HFFc6 (cell line): Measurements from ENCODE around the gene SLIT1. TPM values are rescaled to one million over a fixed set of nuclear protein-coding genes. Genes with fewer than 3 reads are reported as not detected.

Experiments used
- DNase-seq: peaks from one replicate; pipeline ENCODE4 v3.0.0-alpha.2; 2018
- H3K27ac Mint-ChIP-seq: 2 replicates; pipeline ENCODE4 v1.8.0; 2020; ENCODE audit warnings: mild to moderate bottlenecking, mixed read lengths
- H3K27me3 Mint-ChIP-seq: 2 replicates; pipeline ENCODE4 v1.8.0; 2021; ENCODE audit warnings: mild to moderate bottlenecking, moderate library complexity, mixed read lengths; ENCODE audit not compliant: insufficient read depth
- H3K36me3 Mint-ChIP-seq: 2 replicates; pipeline ENCODE4 v1.8.0; 2021; ENCODE audit warnings: low read depth, mixed read lengths
- H3K4me1 Mint-ChIP-seq: 2 replicates; pipeline ENCODE4 v1.8.0; 2020; ENCODE audit warnings: low read depth, mixed read lengths
- H3K4me3 Mint-ChIP-seq: 2 replicates; pipeline ENCODE4 v1.8.0; 2020; ENCODE audit warnings: mild to moderate bottlenecking, moderate library complexity, mixed read lengths
- H3K9me3 Mint-ChIP-seq: 2 replicates; pipeline ENCODE4 v1.8.0; 2020; ENCODE audit warnings: mild to moderate bottlenecking, mixed read lengths
- total RNA-seq, 6 experiments: library from RNA; stranded (reverse); fragmentation: NEBNext Ultra II Directional; extraction: Animal tissue kit (Norgen Biotek cat#: 25700); gene quantifications; 2 replicates in 1 of 6; 3 replicates in 5 of 6; pipeline ENCODE4 v1.2.3, GENCODE V29; 2021
- TF ChIP-seq, protein P1 (sequence below): fragments of 200-600 bp; sonication (generic); IDR thresholded peaks from 2 replicates; pipeline ENCODE4 v1.5.0; 2021; ENCODE audit warnings: antibody characterized with exemption, mild to moderate bottlenecking

SLIT1 gene
- total RNA-seq, 6 experiments from 2014 or later = 0.05 TPM; not detected in 5

DNA sequence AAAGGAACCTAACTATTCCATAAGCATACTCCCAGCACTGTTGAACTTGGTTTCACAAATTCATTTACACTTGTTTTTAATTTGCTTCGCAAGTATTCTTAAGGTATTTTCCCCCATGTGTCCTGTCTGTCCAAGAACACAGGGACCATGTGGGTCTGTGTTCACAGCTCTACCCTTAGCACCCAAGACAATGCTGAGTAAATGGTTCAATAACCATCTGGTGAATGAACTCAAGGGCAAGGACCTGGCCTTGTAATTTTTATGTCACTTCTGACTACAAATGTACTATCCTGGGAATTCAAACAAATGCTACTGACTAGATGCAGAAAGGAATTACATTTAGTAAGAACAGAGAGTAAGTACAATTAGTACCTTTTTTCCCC, 43.0 kb upstream of the SLIT1 start:
- DNase-seq = no peak
- Mint-ChIP-seq H3K36me3 (0 out of 2 replicates have a peak, but pooled peaks cover 8% of the 10 kb centered on the region), H3K27me3 (no peaks in the 10 kb centered on the region), H3K9me3 (no peaks in the 10 kb centered on the region), H3K4me1 (peaks cover 30% of the 10 kb centered on the region), H3K4me3 (no peak overlapping the region), H3K27ac (0 out of 2 replicates have a peak overlapping the region, but pooled peaks have one; percentile 6)
- TF ChIP-seq, protein P1, sequence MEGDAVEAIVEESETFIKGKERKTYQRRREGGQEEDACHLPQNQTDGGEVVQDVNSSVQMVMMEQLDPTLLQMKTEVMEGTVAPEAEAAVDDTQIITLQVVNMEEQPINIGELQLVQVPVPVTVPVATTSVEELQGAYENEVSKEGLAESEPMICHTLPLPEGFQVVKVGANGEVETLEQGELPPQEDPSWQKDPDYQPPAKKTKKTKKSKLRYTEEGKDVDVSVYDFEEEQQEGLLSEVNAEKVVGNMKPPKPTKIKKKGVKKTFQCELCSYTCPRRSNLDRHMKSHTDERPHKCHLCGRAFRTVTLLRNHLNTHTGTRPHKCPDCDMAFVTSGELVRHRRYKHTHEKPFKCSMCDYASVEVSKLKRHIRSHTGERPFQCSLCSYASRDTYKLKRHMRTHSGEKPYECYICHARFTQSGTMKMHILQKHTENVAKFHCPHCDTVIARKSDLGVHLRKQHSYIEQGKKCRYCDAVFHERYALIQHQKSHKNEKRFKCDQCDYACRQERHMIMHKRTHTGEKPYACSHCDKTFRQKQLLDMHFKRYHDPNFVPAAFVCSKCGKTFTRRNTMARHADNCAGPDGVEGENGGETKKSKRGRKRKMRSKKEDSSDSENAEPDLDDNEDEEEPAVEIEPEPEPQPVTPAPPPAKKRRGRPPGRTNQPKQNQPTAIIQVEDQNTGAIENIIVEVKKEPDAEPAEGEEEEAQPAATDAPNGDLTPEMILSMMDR = no peak

- Mint-ChIP-seq H3K27me3 (no peaks in the 10 kb centered on the region; the same call in 1 of the 2 replicates), H3K4me3 (no peak overlapping the region), H3K4me1 (peaks cover 30% of the 10 kb centered on the region), H3K9me3 (no peaks in the 10 kb centered on the region), H3K27ac (no peak overlapping the region), H3K36me3 (0 out of 2 replicates have a peak, but pooled peaks cover 8% of the 10 kb centered on the region)
- no peak for DNase-seq
- TF ChIP-seq, protein P1 = no peak
These were observed 42.5 kb upstream of the SLIT1 start for GRCh38 chr10:97228130-97228774.

GRCh38 chr10:97226398-97226797, 40.6 kb upstream of the SLIT1 start:
- TF ChIP-seq, protein P1 = no peak
- Mint-ChIP-seq H3K4me3 (no peak overlapping the region), H3K36me3 (0 out of 2 replicates have a peak, but pooled peaks cover 8% of the 10 kb centered on the region), H3K27ac (no peak overlapping the region), H3K9me3 (no peaks in the 10 kb centered on the region), H3K27me3 (no peaks in the 10 kb centered on the region; the same call in 1 of the 2 replicates), H3K4me1 (peaks cover 30% of the 10 kb centered on the region)
- no peak for DNase-seq

- no peaks in the 10 kb centered on the region for H3K9me3 Mint-ChIP-seq
- peak overlapping the region; percentile 11; the same call in 1 of the 2 replicates for H3K27ac Mint-ChIP-seq
- no peak for DNase-seq
- no peaks in the 10 kb centered on the region; the same call in 1 of the 2 replicates for H3K27me3 Mint-ChIP-seq
- H3K36me3 Mint-ChIP-seq = peaks cover 13% of the 10 kb centered on the region; the same call in 1 of the 2 replicates
- TF ChIP-seq, protein P1 = no peak
- peaks cover 21% of the 10 kb centered on the region for H3K4me1 Mint-ChIP-seq
- no peak overlapping the region for H3K4me3 Mint-ChIP-seq
These were observed 39.0 kb upstream of the SLIT1 start for GRCh38 chr10:97224483-97225435.

DNA sequence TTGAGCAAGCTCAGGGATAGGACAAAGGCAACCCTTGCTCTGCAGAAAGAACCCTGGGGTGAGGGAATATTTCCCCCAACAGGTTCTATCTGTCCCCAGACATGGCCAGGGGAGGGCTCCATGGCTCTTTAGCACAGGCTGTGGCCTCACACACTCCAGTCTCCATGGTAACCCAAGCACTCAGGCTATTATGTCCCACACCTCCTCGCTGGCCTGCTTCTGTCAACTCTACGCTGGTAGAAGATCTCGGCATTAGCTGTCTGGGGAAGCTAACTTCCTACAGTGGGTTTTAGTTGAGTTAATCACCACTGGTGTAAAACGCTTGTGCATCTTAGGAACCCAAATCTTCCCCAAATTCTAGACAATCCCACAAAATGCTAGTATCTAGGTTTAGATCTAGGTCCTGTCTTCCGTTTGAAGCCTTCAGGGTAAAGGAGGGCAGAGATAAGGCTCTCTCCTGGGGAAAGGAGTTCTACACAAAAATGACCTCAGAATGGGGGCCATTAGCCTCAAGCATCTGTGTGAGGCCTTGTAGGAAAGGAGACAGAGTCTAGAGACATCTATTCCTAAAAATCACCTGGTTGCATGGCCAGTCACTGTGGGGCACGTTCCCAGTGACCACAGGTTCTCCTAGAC, 36.7 kb upstream of the SLIT1 start:
- H3K27ac Mint-ChIP-seq = no peak overlapping the region
- no peak overlapping the region for H3K4me3 Mint-ChIP-seq
- no peaks in the 10 kb centered on the region; the same call in 1 of the 2 replicates for H3K27me3 Mint-ChIP-seq
- H3K4me1 Mint-ChIP-seq = peaks cover 31% of the 10 kb centered on the region
- peaks cover 5% of the 10 kb centered on the region; the same call in 1 of the 2 replicates for H3K36me3 Mint-ChIP-seq
- DNase-seq = no peak
- no peaks in the 10 kb centered on the region for H3K9me3 Mint-ChIP-seq
- TF ChIP-seq, protein P1 = no peak
